ENCODE results near the gene FADS3. TPM values are rescaled to one million over a fixed set of nuclear protein-coding genes. Genes with fewer than 3 reads are reported as not detected.

FADS3 gene
- total and polyA plus RNA-seq, 9 of the 15 experiments (the other 6 are each of a cell fraction or from before 2014, with no cell fraction given), result 0.97 to 148 (median 92.7) TPM

GRCh38 chr11:61869708-61870451 lies 21.5 kb downstream of the FADS3 start (continued):
- TF ChIP-seq PURB (CRISPR knock-in tag; IDR thresholded peaks at IDR 0.05; ENCODE audit: low read depth) (no peak), ZNF780A (CRISPR knock-in tag; IDR thresholded peaks at IDR 0.05) (no peak), BRD9 (IDR thresholded peaks at IDR 0.05; ENCODE audit: low read depth, partially characterized antibody) (peak; percentile 72), ZSCAN29 (IDR thresholded peaks at IDR 0.05) (no peak), KLF16 (IDR thresholded peaks at IDR 0.05) (peak; percentile 98), FIP1L1 (IDR thresholded peaks at IDR 0.05; ENCODE audit: low read depth, low read length, poor library complexity, severe bottlenecking) (no peak), U2AF2 (optimal IDR thresholded peaks at IDR 0.05; ENCODE audit: low read depth, low read length) (no peak), MEF2D (tag; conservative IDR thresholded peaks at IDR 0.05; ENCODE audit: low read depth) (peak; percentile 65), MLX (CRISPR knock-in tag; conservative IDR thresholded peaks at IDR 0.05) (no peak), STAT5B (CRISPR knock-in tag; IDR thresholded peaks at IDR 0.05) (no peak), MTA3 (IDR thresholded peaks at IDR 0.05; ENCODE audit: borderline replicate concordance) (peak; percentile 93), ZNF274 (IDR thresholded peaks at IDR 0.05; ENCODE audit: borderline replicate concordance, low read depth, low read length) (no peak), ZNF212 (CRISPR knock-in tag; IDR thresholded peaks at IDR 0.05) (peak; percentile 72; the same call in 1 of the 2 replicates), LEF1 (IDR thresholded peaks at IDR 0.05) (peak; percentile 72; the same call in 1 of the 2 replicates), NR3C1 (CRISPR knock-in tag; IDR thresholded peaks at IDR 0.05) (no peak), KAT2B (IDR thresholded peaks at IDR 0.05; ENCODE audit: low read depth, low read length) (no peak), SP1 (CRISPR knock-in tag; IDR thresholded peaks at IDR 0.05) (no peak), ZNF384 (IDR thresholded peaks at IDR 0.05; ENCODE audit: low read depth, low read length) (no peak), EZH2 (IDR thresholded peaks at IDR 0.05; ENCODE audit: borderline replicate concordance, low read depth, low read length) (no peak), ZNF324 (CRISPR knock-in tag; IDR thresholded peaks at IDR 0.05) (0 out of 2 replicates have a peak, but pooled peaks have one; percentile 15), ERF (CRISPR knock-in tag; IDR thresholded peaks at IDR 0.05) (peak; percentile 52; the same call in 1 of the 2 replicates), POLR2H (tag; IDR thresholded peaks at IDR 0.05; ENCODE audit: low read depth) (no peak), ASH1L (IDR thresholded peaks at IDR 0.05; ENCODE audit: borderline replicate concordance, low read depth, partially characterized antibody) (no peak), FOSL1 (tag; conservative IDR thresholded peaks at IDR 0.05) (peak; percentile 40), THRAP3 (IDR thresholded peaks at IDR 0.05; ENCODE audit: borderline replicate concordance) (no peak), ZNF24 (IDR thresholded peaks at IDR 0.05) (no peak), BCL6 (CRISPR knock-in tag; IDR thresholded peaks at IDR 0.05) (peak; percentile 24; the same call in 1 of the 2 replicates), ELF2 (CRISPR knock-in tag; IDR thresholded peaks at IDR 0.05) (no peak)
- TF ChIP-seq, protein P1, sequence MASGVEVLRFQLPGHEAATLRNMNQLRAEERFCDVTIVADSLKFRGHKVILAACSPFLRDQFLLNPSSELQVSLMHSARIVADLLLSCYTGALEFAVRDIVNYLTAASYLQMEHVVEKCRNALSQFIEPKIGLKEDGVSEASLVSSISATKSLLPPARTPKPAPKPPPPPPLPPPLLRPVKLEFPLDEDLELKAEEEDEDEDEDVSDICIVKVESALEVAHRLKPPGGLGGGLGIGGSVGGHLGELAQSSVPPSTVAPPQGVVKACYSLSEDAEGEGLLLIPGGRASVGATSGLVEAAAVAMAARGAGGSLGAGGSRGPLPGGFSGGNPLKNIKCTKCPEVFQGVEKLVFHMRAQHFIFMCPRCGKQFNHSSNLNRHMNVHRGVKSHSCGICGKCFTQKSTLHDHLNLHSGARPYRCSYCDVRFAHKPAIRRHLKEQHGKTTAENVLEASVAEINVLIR (CRISPR knock-in tag; IDR thresholded peaks at IDR 0.05), result peak; percentile 62; the same call in 1 of the 2 replicates

Measured in K562 (cell line).